ENCODE data around the gene MIOS. TPM values are rescaled to one million over a fixed set of nuclear protein-coding genes. Genes with fewer than 3 reads are reported as not detected.

MIOS gene
- total and polyA plus RNA-seq, 9 of the 15 experiments (the other 6 are each of a cell fraction or from before 2014, with no cell fraction given) = 7.8 to 47.8 (median 30.6) TPM

GRCh38 chr7:7613210-7613609 is 46.5 kb downstream of the MIOS start:
- Histone ChIP-seq H3K9ac (ENCODE audit: insufficient read depth in 1 of 2, low read depth in 2 of 2, low read length in 2 of 2) (no peak overlapping the region), H3K27me3 (ENCODE audit: control insufficient read depth in 2 of 2, insufficient read depth in 2 of 2, low read length in 2 of 2) (no peaks in the 10 kb centered on the region), H3K9me3 (replicated peaks; ENCODE audit: control insufficient read depth, insufficient read depth, low read depth, low read length) (no peaks in the 10 kb centered on the region), H3K27ac (ENCODE audit: extremely low read depth, low read depth, low read length) (peak overlapping the region; percentile 45; the same call in 1 of the 3 replicates), H3K4me3 (no peak overlapping the region), H3K36me3 (ENCODE audit: control insufficient read depth, insufficient read depth, low read length) (no peaks in the 10 kb centered on the region; the same call in 2 of the 3 replicates), H2AFZ (ENCODE audit: low read depth, low read length) (no peak overlapping the region), H4K20me1 (replicated peaks; ENCODE audit: control insufficient read depth, insufficient read depth, low read length) (no peaks in the 10 kb centered on the region), H3K9me1 (ENCODE audit: control insufficient read depth, insufficient read depth, low read length) (no peaks in the 10 kb centered on the region), H3K4me2 (ENCODE audit: insufficient read depth, low read length) (no peak overlapping the region), H3K79me2 (ENCODE audit: control insufficient read depth, insufficient read depth, low read length) (no peaks in the 10 kb centered on the region), H3K4me1 (replicated peaks in 1 of 2; ENCODE audit: control insufficient read depth in 2 of 2, insufficient read depth in 2 of 2, low read length in 2 of 2) (peaks cover 8 to 23% of the 10 kb centered on the region in 2 experiments; a peak in 3 of 5 replicates)
- TF ChIP-seq SETDB1 (IDR thresholded peaks at IDR 0.05; ENCODE audit: low read length) = no peak
- peak; percentile 55; the same call in 1 of the 2 replicates for TF ChIP-seq C11orf30 (IDR thresholded peaks at IDR 0.05; ENCODE audit: low read depth)
- TF ChIP-seq ZNF316 (IDR thresholded peaks at IDR 0.05) = peak; percentile 64
- ATAC-seq = no peak
- 77% methylated on average over 1 of the region's 1 CpG for WGBS (ENCODE audit: insufficient coverage, low coverage, missing lambda C conversion rate)
- intact Hi-C loops (cut with micrococcal nuclease) = no loop called here
- CTCF ChIA-PET (ENCODE audit: low intra/inter-chr PET ratio) = no interaction called here
- POLR2A ChIA-PET = no interaction called here
- in situ Hi-C loops (cut with MboI) = no loop called here
- no peak for DNase-seq (ENCODE audit: extremely low read depth in 1 of 4, low spot score in 3 of 4)
- no TSS peak for BruUV-seq (replicated peaks)
- FAIRE-seq = no peak

- POLR2A ChIA-PET = interaction anchor here (0.6 to 1.3 kb wide), 4 partner anchors 10 to 427 kb away, joined by 3 to 6 read pairs (median 4); partner anchors contain the start of gene UMAD1
- peak; percentile 45 for ATAC-seq
- WGBS (ENCODE audit: insufficient coverage, low coverage, missing lambda C conversion rate) = 5% methylated on average over 4 of the region's 4 CpGs
- no peak for TF ChIP-seq PCBP2 (IDR thresholded peaks at IDR 0.05; ENCODE audit: low read depth, low read length, poor library complexity, severe bottlenecking)
- no peak for TF ChIP-seq NRF1 (conservative IDR thresholded peaks at IDR 0.05 in 1 of 2, IDR thresholded peaks at IDR 0.05 in 1 of 2)
- TF ChIP-seq ZHX1 (conservative IDR thresholded peaks at IDR 0.05; ENCODE audit: low read length) = no peak
- no peak for TF ChIP-seq E2F5 (CRISPR knock-in tag; IDR thresholded peaks at IDR 0.05)
- peak; percentile 38 for TF ChIP-seq NCOR1 (IDR thresholded peaks at IDR 0.05)
- peak; percentile 85 for TF ChIP-seq PKNOX1 (IDR thresholded peaks at IDR 0.05)
These were observed 47.5 kb downstream of the MIOS start for GRCh38 chr7:7614018-7614741.

More at GRCh38 chr7:7614018-7614741, 47.5 kb downstream of the MIOS start:
- BruUV-seq (replicated peaks) = no TSS peak
- Histone ChIP-seq H3K4me2 (ENCODE audit: insufficient read depth, low read length) (0 out of 2 replicates have a peak overlapping the region, but pooled peaks have one; percentile 3), H3K9ac (ENCODE audit: insufficient read depth in 1 of 2, low read depth in 2 of 2, low read length in 2 of 2) (peak overlapping the region in 1 of 2 experiments; percentile 23; a peak in 1 of 4 replicates), H3K9me3 (replicated peaks; ENCODE audit: control insufficient read depth, insufficient read depth, low read depth, low read length) (0 out of 2 replicates have a peak, but pooled peaks cover under 1% of the 10 kb centered on the region), H2AFZ (ENCODE audit: low read depth, low read length) (0 out of 2 replicates have a peak overlapping the region, but pooled peaks have one; percentile 44), H3K27ac (ENCODE audit: extremely low read depth, low read depth, low read length) (peak overlapping the region; percentile 45; the same call in 2 of the 3 replicates), H3K27me3 (ENCODE audit: control insufficient read depth in 2 of 2, insufficient read depth in 2 of 2, low read length in 2 of 2) (no peaks in the 10 kb centered on the region), H3K36me3 (ENCODE audit: control insufficient read depth, insufficient read depth, low read length) (no peaks in the 10 kb centered on the region), H3K4me1 (replicated peaks in 1 of 2; ENCODE audit: control insufficient read depth in 2 of 2, insufficient read depth in 2 of 2, low read length in 2 of 2) (peaks cover 8 to 23% of the 10 kb centered on the region in 2 experiments; a peak in 4 of 5 replicates), H3K9me1 (ENCODE audit: control insufficient read depth, insufficient read depth, low read length) (no peaks in the 10 kb centered on the region), H3K4me3 (no peak overlapping the region), H4K20me1 (replicated peaks; ENCODE audit: control insufficient read depth, insufficient read depth, low read length) (no peaks in the 10 kb centered on the region), H3K79me2 (ENCODE audit: control insufficient read depth, insufficient read depth, low read length) (no peaks in the 10 kb centered on the region)
- in situ Hi-C loops (cut with MboI) (no loop called here), intact Hi-C loops (cut with micrococcal nuclease) (no loop called here)
- no peak for FAIRE-seq
- CTCF ChIA-PET (ENCODE audit: low intra/inter-chr PET ratio) = no interaction called here
- DNase-seq (ENCODE audit: extremely low read depth in 1 of 4, low spot score in 3 of 4) = peak in 1 of 4 experiments; percentile 53

Data from K562 (cell line).